Measurements from ENCODE around the gene FKBP8.

Gene FKBP8

GRCh38 chr19:18483119-18483890, 60.1 kb downstream of the FKBP8 start:
- no peak for DNase-seq (ENCODE audit: low read depth)
